Osteoblast (primary cell): ENCODE data around the gene NTHL1. TPM values are rescaled to one million over a fixed set of nuclear protein-coding genes. Genes with fewer than 3 reads are reported as not detected.
A peak's percentile ranks its signal among the peaks of the same experiment; 100 is the strongest.

Experiments used
- DNase-seq: peaks from one replicate; pipeline ENCODE4 v3.0.0; 2011; ENCODE audit warnings: low spot score, mixed read lengths; ENCODE audit not compliant: insufficient read length; ENCODE audit errors: missing footprints
- H2AFZ ChIP-seq: 2 replicates; pipeline ENCODE4 v1.6.0; 2011; ENCODE audit warnings: mild to moderate bottlenecking, low read length
- H3K27ac ChIP-seq: 2 replicates; pipeline ENCODE4 v1.5.1; 2011; ENCODE audit warnings: mild to moderate bottlenecking, low read depth, low read length, moderate library complexity
- H3K27me3 ChIP-seq: 2 replicates; pipeline ENCODE4 v1.6.0; 2012; ENCODE audit warnings: mild to moderate bottlenecking, control low read depth, inconsistent platforms, low read length, moderate library complexity; ENCODE audit not compliant: insufficient read depth
- H3K36me3 ChIP-seq: 2 replicates; pipeline ENCODE4 v1.5.1; 2011; ENCODE audit warnings: mild to moderate bottlenecking, low read length, control low read depth, moderate library complexity; ENCODE audit not compliant: insufficient read depth
- H3K4me1 ChIP-seq: 2 replicates; pipeline ENCODE4 v1.5.1; 2011; ENCODE audit warnings: mild to moderate bottlenecking, low read length, control low read depth, moderate library complexity; ENCODE audit not compliant: insufficient read depth
- H3K4me2 ChIP-seq: 2 replicates; pipeline ENCODE4 v1.6.0; 2011; ENCODE audit warnings: mild to moderate bottlenecking, low read length; ENCODE audit not compliant: insufficient read depth
- H3K4me3 ChIP-seq: fragments of 200-600 bp; sonication (generic); 3 replicates; pipeline ENCODE4 v1.5.1; 2012; ENCODE audit warnings: mild to moderate bottlenecking, low read length, inconsistent platforms; ENCODE audit not compliant: insufficient read depth
- H3K79me2 ChIP-seq: 2 replicates; pipeline ENCODE4 v1.6.0; 2012; ENCODE audit warnings: mild to moderate bottlenecking, low read length, control low read depth, inconsistent platforms; ENCODE audit not compliant: insufficient read depth
- H3K9me3 ChIP-seq: 2 replicates; pipeline ENCODE4 v1.5.1; 2011; ENCODE audit warnings: low read depth, low read length, control low read depth
- H4K20me1 ChIP-seq: 2 replicates; pipeline ENCODE4 v1.6.0; 2012; ENCODE audit warnings: mild to moderate bottlenecking, low read length, control low read depth; ENCODE audit not compliant: insufficient read depth
- total RNA-seq: library from RNA; depleted of rRNA; stranded (reverse); fragments of >200 nt; gene quantifications from 2 replicates; pipeline ENCODE4 v1.2.3, GENCODE V29; 2012
- TF ChIP-seq, protein P1 (sequence below): IDR thresholded peaks from 2 replicates; pipeline ENCODE4 v1.5.1; 2011; ENCODE audit warnings: mild to moderate bottlenecking, low read depth, low read length, moderate library complexity; ENCODE audit errors: extremely low read depth

The NTHL1 gene
- total RNA-seq, 1 donor: 22.8 TPM

DNA sequence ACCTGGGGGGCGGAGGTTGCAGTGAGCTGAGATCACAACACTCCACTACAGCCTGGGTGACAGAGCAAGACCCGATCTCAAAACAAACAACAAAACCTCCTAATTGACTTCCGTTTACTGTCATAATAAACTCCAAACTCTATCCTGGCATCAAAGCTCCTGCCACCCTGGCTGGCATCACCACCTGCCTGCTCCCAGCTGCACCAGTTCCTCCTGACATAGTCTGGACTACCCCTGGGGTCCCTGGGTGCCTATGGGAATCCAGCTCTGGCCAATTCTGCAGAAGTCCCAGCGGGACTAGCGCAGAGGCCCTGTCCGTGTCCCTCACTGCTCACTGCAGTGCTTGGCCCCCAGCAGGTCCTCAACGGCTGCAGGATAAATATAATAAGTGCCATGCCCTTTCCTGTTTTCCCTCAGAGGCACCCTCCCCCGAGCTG lies 723 bp downstream of the NTHL1 start:
- H3K4me2 ChIP-seq: peak overlapping the region; percentile 90
- H3K27me3 ChIP-seq: no peaks in the 10 kb centered on the region
- peak overlapping the region; percentile 91 for H3K4me3 ChIP-seq
- no peaks in the 10 kb centered on the region for H3K9me3 ChIP-seq
- H3K27ac ChIP-seq: peak overlapping the region; percentile 7
- peaks cover 11% of the 10 kb centered on the region for H3K36me3 ChIP-seq
- DNase-seq: no peak
- peaks cover 32% of the 10 kb centered on the region for H3K79me2 ChIP-seq
- TF ChIP-seq, protein P1, sequence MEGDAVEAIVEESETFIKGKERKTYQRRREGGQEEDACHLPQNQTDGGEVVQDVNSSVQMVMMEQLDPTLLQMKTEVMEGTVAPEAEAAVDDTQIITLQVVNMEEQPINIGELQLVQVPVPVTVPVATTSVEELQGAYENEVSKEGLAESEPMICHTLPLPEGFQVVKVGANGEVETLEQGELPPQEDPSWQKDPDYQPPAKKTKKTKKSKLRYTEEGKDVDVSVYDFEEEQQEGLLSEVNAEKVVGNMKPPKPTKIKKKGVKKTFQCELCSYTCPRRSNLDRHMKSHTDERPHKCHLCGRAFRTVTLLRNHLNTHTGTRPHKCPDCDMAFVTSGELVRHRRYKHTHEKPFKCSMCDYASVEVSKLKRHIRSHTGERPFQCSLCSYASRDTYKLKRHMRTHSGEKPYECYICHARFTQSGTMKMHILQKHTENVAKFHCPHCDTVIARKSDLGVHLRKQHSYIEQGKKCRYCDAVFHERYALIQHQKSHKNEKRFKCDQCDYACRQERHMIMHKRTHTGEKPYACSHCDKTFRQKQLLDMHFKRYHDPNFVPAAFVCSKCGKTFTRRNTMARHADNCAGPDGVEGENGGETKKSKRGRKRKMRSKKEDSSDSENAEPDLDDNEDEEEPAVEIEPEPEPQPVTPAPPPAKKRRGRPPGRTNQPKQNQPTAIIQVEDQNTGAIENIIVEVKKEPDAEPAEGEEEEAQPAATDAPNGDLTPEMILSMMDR: no peak
- peaks cover 13% of the 10 kb centered on the region for H3K4me1 ChIP-seq
- H2AFZ ChIP-seq: peak overlapping the region; percentile 74
- no peaks in the 10 kb centered on the region for H4K20me1 ChIP-seq

DNA sequence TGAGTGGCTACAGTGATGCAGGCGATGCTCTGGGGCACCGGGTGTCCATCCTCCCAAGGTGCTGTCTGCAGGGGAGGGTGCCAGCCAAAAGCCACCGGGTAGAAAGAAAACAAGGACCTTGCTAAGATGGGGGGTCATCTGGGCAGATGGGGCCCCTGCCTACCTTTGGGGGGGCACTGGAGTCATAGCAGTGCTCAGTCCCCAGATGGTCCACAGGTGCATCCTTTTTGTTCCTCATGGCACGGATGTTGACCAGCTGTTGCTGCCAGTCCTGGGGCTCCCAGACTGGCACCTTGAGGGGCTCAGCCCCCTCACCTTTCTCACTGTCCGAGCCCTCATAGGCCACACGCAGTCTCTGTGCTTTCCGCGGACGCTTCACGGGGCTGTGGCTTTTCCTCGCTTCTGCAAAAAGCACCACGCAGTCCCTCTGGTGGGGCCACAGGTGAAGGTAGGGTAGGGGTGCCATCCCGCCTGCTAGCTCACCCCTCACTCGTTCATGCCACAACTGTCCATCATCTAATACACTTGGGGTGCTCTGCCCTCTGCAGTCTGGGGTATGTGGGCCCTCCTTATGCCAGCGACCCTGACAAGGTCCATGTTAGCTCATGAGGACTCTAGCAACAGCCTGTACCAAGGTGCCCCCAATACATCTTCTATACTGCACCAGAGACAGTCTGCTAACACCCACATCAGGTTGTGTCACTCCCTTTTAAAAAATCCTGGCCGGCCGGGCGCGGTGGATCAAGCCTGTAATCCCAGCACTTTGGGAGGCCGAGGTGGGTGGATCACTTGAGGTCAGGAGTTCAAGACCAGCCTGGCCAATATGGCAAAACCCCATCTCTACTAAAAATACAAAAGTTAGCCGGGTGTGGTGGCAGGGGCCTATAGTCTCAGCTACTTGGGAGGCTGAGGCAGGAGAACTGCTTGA lies 1.4 kb downstream of the NTHL1 start:
- Histone ChIP-seq H3K4me1 (peaks cover 13% of the 10 kb centered on the region), H3K9me3 (no peaks in the 10 kb centered on the region), H3K27me3 (no peaks in the 10 kb centered on the region), H2AFZ (no peak overlapping the region), H3K36me3 (peaks cover 6% of the 10 kb centered on the region), H3K27ac (no peak overlapping the region), H3K4me3 (no peak overlapping the region), H3K4me2 (peak overlapping the region; percentile 90), H3K79me2 (peaks cover 29% of the 10 kb centered on the region), H4K20me1 (no peaks in the 10 kb centered on the region)
- TF ChIP-seq, protein P1: no peak
- DNase-seq: no peak

DNA sequence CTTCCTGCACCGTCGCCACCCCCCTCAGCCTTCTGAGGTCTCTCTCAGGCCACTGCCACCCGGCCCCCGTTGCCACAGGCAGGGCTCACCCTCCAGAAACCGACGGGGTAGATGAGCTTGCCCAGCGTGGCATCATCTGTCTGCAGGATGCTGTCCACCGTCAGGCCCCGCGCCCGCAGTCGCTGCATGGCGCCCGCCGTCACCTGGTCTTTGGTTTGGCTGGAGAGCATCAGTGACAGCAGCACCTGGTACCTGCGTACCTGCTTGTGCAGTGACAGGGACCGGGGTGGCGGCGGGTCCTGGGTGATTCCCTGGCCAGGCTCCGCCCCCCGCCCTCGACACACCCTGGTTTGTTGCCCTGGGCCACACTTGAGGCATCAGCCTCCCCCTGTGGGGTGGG lies 3.1 kb downstream of the NTHL1 start:
- Histone ChIP-seq H3K27ac (no peak overlapping the region), H3K4me3 (no peak overlapping the region), H3K79me2 (peaks cover 22% of the 10 kb centered on the region), H4K20me1 (no peaks in the 10 kb centered on the region), H3K9me3 (no peaks in the 10 kb centered on the region), H3K27me3 (no peaks in the 10 kb centered on the region), H3K4me1 (peaks cover 21% of the 10 kb centered on the region), H3K4me2 (no peak overlapping the region), H2AFZ (no peak overlapping the region), H3K36me3 (no peaks in the 10 kb centered on the region)
- DNase-seq: no peak
- TF ChIP-seq, protein P1: no peak

DNA sequence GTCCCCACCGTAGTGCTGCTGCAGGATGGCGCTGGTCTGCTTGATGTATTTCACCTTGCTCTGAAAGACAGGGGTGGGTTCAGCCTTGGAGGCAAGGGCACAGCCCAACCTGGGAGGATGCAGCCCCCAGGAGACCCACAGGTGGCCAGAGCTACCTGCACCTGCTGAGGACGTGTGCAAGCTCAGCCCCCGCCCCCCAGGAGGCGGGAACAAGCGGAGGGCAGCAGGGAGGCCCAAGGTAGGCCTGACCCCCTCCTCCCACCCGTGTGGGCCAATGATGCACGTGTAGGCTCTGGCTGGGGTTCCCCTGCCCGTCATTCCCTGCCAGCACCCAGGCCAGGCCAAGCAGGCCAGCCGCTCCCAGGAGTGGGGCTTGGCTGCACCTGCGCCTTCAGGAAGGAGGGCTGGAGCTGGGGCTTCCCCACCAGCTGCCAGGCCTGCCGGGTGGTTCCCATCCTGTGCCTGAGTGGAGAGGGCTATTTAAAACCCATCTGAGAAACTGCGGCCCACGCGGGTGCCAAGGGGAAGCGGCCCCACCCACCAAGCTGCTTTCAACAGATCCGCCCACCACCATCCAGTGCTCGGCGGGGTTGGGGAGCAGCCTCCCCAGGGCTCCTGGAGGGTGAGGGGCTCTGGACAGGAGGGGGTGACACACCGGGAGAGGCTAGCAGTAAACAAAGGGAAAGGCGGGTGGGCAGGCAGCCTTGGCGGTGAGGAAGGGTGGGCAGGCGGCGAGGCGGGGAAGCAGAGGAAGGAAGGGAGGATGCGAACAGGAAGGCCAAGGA lies 3.8 kb downstream of the NTHL1 start:
- no peaks in the 10 kb centered on the region for H3K27me3 ChIP-seq
- peaks cover 15% of the 10 kb centered on the region for H3K79me2 ChIP-seq
- peaks cover 27% of the 10 kb centered on the region for H3K4me1 ChIP-seq
- DNase-seq: no peak
- no peak overlapping the region for H3K4me2 ChIP-seq
- H3K9me3 ChIP-seq: no peaks in the 10 kb centered on the region
- TF ChIP-seq, protein P1: no peak
- no peak overlapping the region for H3K27ac ChIP-seq
- H2AFZ ChIP-seq: no peak overlapping the region
- no peaks in the 10 kb centered on the region for H3K36me3 ChIP-seq
- no peak overlapping the region for H3K4me3 ChIP-seq
- H4K20me1 ChIP-seq: no peaks in the 10 kb centered on the region
